Measurements from ENCODE around the gene SLC6A7. TPM values are rescaled to one million over a fixed set of nuclear protein-coding genes. Genes with fewer than 3 reads are reported as not detected.

Gene SLC6A7
- total RNA-seq, 1 experiment from 2014 or later, result not detected

- Mint-ChIP-seq H3K4me3 (ENCODE audit: low read depth, unreplicated experiment) (no peak overlapping the region), H3K4me1 (ENCODE audit: low read depth, unreplicated experiment) (no peaks in the 10 kb centered on the region), H3K9me3 (ENCODE audit: low read depth, unreplicated experiment) (no peaks in the 10 kb centered on the region), H3K27ac (ENCODE audit: unreplicated experiment) (no peak overlapping the region), H3K36me3 (ENCODE audit: insufficient read depth, unreplicated experiment) (no peaks in the 10 kb centered on the region), H3K27me3 (ENCODE audit: unreplicated experiment) (peaks cover 70% of the 10 kb centered on the region)
- BruUV-seq (replicated peaks), result no TSS peak
- CTCF ChIA-PET, result no interaction called here
- DNase-seq, result no peak
- intact Hi-C loops (cut with micrococcal nuclease; ENCODE audit: unreplicated experiment), result no loop called here
- TF ChIP-seq CTCF (IDR thresholded peaks at IDR 0.05; ENCODE audit: unreplicated experiment), result no peak
Measured at GRCh38 chr5:150245111-150245789, 55.4 kb downstream of the SLC6A7 start.

- Mint-ChIP-seq H3K27me3 (ENCODE audit: unreplicated experiment) (peaks cover 73% of the 10 kb centered on the region), H3K27ac (ENCODE audit: unreplicated experiment) (no peak overlapping the region), H3K4me1 (ENCODE audit: low read depth, unreplicated experiment) (no peaks in the 10 kb centered on the region), H3K9me3 (ENCODE audit: low read depth, unreplicated experiment) (no peaks in the 10 kb centered on the region), H3K4me3 (ENCODE audit: low read depth, unreplicated experiment) (no peak overlapping the region), H3K36me3 (ENCODE audit: insufficient read depth, unreplicated experiment) (no peaks in the 10 kb centered on the region)
- intact Hi-C loops (cut with micrococcal nuclease; ENCODE audit: unreplicated experiment), result no loop called here
- TF ChIP-seq CTCF (IDR thresholded peaks at IDR 0.05; ENCODE audit: unreplicated experiment), result no peak
- no TSS peak for BruUV-seq (replicated peaks)
- no peak for DNase-seq
- CTCF ChIA-PET, result no interaction called here
Measured at GRCh38 chr5:150245808-150246207, 55.9 kb downstream of the SLC6A7 start.

- intact Hi-C loops (cut with micrococcal nuclease; ENCODE audit: unreplicated experiment), result no loop called here
- Mint-ChIP-seq H3K36me3 (ENCODE audit: insufficient read depth, unreplicated experiment) (no peaks in the 10 kb centered on the region), H3K27me3 (ENCODE audit: unreplicated experiment) (peaks cover 73% of the 10 kb centered on the region), H3K4me1 (ENCODE audit: low read depth, unreplicated experiment) (no peaks in the 10 kb centered on the region), H3K27ac (ENCODE audit: unreplicated experiment) (no peak overlapping the region), H3K9me3 (ENCODE audit: low read depth, unreplicated experiment) (no peaks in the 10 kb centered on the region), H3K4me3 (ENCODE audit: low read depth, unreplicated experiment) (no peak overlapping the region)
- no TSS peak for BruUV-seq (replicated peaks)
- CTCF ChIA-PET, result no interaction called here
- no peak for DNase-seq
- no peak for TF ChIP-seq CTCF (IDR thresholded peaks at IDR 0.05; ENCODE audit: unreplicated experiment)
Measured at GRCh38 chr5:150246429-150246828, 56.6 kb downstream of the SLC6A7 start.

GRCh38 chr5:150246835-150247234, 57.0 kb downstream of the SLC6A7 start:
- no TSS peak for BruUV-seq (replicated peaks)
- CTCF ChIA-PET, result interaction anchor here (1.3 kb wide), 1 partner anchor 20 kb away, joined by 3 read pairs; no protein-coding TSS in a partner anchor
- H3K27me3 Mint-ChIP-seq (ENCODE audit: unreplicated experiment), result peaks cover 73% of the 10 kb centered on the region
- no peak overlapping the region for H3K4me3 Mint-ChIP-seq (ENCODE audit: low read depth, unreplicated experiment)
- TF ChIP-seq CTCF (IDR thresholded peaks at IDR 0.05; ENCODE audit: unreplicated experiment), result no peak
- no peaks in the 10 kb centered on the region for H3K9me3 Mint-ChIP-seq (ENCODE audit: low read depth, unreplicated experiment)
- no peak for DNase-seq
- H3K36me3 Mint-ChIP-seq (ENCODE audit: insufficient read depth, unreplicated experiment), result no peaks in the 10 kb centered on the region
- no peak overlapping the region for H3K27ac Mint-ChIP-seq (ENCODE audit: unreplicated experiment)
- intact Hi-C loops (cut with micrococcal nuclease; ENCODE audit: unreplicated experiment), result no loop called here
- no peaks in the 10 kb centered on the region for H3K4me1 Mint-ChIP-seq (ENCODE audit: low read depth, unreplicated experiment)
